ENCODE measurements around the gene GRIK4.

GRIK4 gene

DNA sequence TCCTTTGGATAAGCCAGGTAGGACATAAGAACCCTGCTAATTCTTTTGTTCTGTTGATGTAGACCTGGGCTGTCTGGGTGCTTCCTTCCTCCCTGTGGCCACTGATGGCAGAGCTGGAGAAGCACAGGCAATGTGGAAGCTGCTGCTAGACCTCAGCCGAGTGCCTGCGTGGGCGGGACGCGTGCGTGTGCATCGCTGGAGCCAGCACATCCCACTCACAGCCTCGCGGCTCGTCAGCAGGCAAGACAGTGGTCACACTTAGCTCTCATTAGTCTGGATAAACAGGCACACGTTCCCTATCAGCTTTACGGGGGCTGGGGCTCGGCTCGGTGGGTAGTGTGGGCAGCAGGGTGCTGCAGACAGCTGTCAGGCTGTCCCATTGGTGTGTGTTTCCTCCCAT lies 155.7 kb downstream of the GRIK4 start:
- peak in 1 of 2 donors; percentile 20 for DNase-seq (ENCODE audit: low read depth in 2 of 2)
- TF ChIP-seq CTCF (IDR thresholded peaks at IDR 0.05; ENCODE audit: low read depth, low read length) = no peak
- no peak overlapping the region for H3K4me3 ChIP-seq (replicated peaks in 1 of 2; ENCODE audit: low read depth in 2 of 2, low read length in 2 of 2)

DNA sequence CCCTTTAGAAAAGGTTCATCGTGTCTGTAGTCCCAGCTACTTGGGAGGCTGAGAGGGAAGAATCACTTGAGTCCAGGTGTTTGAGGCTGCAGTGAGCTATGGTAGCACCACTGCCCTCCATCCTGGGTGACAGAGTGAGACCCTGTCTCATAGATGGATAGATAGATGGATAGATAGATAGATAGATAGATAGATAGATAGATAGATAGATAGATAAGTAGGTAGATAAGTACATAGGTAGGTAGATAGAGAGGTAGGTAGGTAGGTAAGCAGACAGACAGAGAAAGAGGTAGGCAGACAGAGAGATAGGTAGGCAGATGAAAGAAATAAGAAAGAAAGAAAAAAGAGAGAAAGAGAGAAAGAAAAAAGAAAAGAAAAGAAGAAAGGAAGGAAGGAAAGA lies 156.4 kb downstream of the GRIK4 start:
- no peak for TF ChIP-seq CTCF (IDR thresholded peaks at IDR 0.05; ENCODE audit: low read depth, low read length)
- H3K4me3 ChIP-seq (replicated peaks in 1 of 2; ENCODE audit: low read depth in 2 of 2, low read length in 2 of 2) = no peak overlapping the region
- DNase-seq (ENCODE audit: low read depth in 2 of 2) = no peak

DNA sequence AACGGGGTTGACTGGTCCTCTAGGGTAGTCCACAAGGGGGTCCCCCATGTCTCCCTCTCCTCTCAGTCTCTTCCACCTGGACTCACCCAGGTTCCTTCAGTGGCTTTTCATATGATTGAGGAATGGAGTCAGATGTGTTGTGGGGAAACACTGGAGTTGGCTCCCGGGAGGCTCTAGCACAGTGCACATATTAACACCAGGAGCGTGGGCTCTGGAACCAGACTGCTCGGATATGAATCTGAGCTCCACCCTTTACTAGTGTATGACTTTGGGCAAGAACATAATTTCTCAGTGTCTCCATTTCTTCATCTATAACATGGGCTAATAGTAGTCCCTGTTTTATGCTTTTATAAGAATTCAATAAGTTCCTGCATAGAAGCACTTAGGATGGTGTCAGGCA lies 157.0 kb downstream of the GRIK4 start:
- no peak for DNase-seq (ENCODE audit: low read depth in 2 of 2)

DNA sequence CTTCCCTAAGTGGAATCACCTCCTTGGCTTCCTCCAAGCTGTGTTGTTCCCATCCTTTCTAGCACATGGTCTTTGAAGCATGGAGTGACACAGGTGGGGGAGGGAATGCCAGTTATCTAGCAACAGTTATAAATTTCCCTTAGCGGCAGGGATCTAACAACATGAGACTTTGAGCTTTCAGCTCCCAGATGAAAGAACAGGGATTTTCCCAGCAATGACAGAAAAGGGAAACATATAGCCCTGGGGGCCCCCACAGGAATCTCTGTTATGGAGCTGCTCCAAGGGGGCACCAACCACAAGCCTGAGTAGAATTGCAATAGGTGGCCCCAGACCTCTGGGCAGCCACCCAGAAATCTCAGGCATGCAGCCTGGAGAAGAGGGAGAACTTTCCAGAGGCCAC lies 163.0 kb downstream of the GRIK4 start:
- no peak overlapping the region for H3K4me3 ChIP-seq (replicated peaks in 1 of 2; ENCODE audit: low read depth in 2 of 2, low read length in 2 of 2)
- peak in 1 of 2 donors; percentile 60 for DNase-seq (ENCODE audit: low read depth in 2 of 2)
- TF ChIP-seq CTCF (IDR thresholded peaks at IDR 0.05; ENCODE audit: low read depth, low read length) = no peak

More for the DNA sequence above, 157.0 kb downstream of the GRIK4 start:
- TF ChIP-seq CTCF (IDR thresholded peaks at IDR 0.05; ENCODE audit: low read depth, low read length) = no peak
- no peak overlapping the region for H3K4me3 ChIP-seq (replicated peaks in 1 of 2; ENCODE audit: low read depth in 2 of 2, low read length in 2 of 2)

DNA sequence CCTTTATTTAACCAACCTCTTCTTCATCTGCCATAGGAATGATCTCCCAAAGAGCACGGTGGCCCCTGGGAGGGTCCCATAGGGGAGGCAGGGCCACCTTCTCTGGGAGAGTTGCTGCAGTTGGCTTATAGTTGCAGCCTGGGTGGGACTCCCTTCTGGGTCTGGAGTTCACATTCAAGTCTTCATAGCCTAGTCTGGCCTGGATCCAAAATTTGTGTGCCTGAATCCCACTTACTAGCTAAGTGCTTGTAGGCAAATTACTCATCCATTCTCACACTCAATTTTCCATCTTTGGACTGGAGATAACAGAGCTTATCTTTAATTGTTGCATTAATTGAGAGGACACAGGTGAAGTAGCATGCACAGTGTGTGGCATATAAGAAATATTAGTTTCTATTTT lies 163.6 kb downstream of the GRIK4 start:
- no peak overlapping the region for H3K4me3 ChIP-seq (replicated peaks in 1 of 2; ENCODE audit: low read depth in 2 of 2, low read length in 2 of 2)
- TF ChIP-seq CTCF (IDR thresholded peaks at IDR 0.05; ENCODE audit: low read depth, low read length) = no peak
- peak in 1 of 2 donors; percentile 5 for DNase-seq (ENCODE audit: low read depth in 2 of 2)

DNA sequence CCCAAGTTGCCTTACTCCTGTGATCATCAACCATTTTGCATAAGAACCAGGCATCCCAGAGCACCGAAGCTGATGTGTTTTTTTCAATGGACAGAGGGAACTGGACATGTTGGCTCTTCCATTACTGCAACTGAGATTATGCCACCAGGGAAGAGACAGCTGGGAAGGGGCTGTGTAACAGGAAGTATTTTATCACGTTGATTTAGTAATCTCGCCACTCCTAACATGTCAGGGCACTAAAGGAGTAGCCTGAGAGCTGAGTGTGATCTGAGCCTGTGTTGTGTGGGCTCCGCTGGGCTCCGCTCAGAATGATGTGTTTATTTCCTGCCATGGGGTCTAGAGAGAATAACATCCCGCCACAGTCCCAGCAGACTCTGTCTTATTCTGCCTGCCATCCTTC lies 165.4 kb downstream of the GRIK4 start:
- H3K4me3 ChIP-seq (replicated peaks in 1 of 2; ENCODE audit: low read depth in 2 of 2, low read length in 2 of 2) = no peak overlapping the region
- TF ChIP-seq CTCF (IDR thresholded peaks at IDR 0.05; ENCODE audit: low read depth, low read length) = no peak
- no peak for DNase-seq (ENCODE audit: low read depth in 2 of 2)

GRCh38 chr11:120680322-120680721 lies 168.8 kb downstream of the GRIK4 start:
- DNase-seq (ENCODE audit: low read depth in 2 of 2) = no peak
- H3K4me3 ChIP-seq (replicated peaks in 1 of 2; ENCODE audit: low read depth in 2 of 2, low read length in 2 of 2) = no peak overlapping the region
- TF ChIP-seq CTCF (IDR thresholded peaks at IDR 0.05; ENCODE audit: low read depth, low read length) = no peak

Measured in cardiac fibroblast (primary cell).